HepG2 (cell line): ENCODE results near the gene SPOP. TPM values are rescaled to one million over a fixed set of nuclear protein-coding genes. Genes with fewer than 3 reads are reported as not detected.

Source experiments
- ATF4 ChIP-seq, 2 experiments: fragments of 450-650 bp in 1 of 2; sonication (generic) in 1 of 2; formaldehyde crosslinking; IDR thresholded peaks; 2 replicates each; pipeline versions ENCODE4 v1.5.0 to v1.8.0; 2020 to 2022; ENCODE audit warnings: mild to moderate bottlenecking in 1 of 2, missing genetic modification reagents in 1 of 2
- ATM ChIP-seq: fragments of 450-650 bp; IDR thresholded peaks from 2 replicates; pipeline ENCODE4 v1.7.1; 2017; ENCODE audit warnings: mild to moderate bottlenecking, borderline replicate concordance
- EED ChIP-seq: sonication (generic); formaldehyde crosslinking; IDR thresholded peaks from 2 replicates; pipeline ENCODE4 v1.5.0; 2020; ENCODE audit warnings: mild to moderate bottlenecking, missing genetic modification reagents
- HES4 ChIP-seq: sonication (generic); formaldehyde crosslinking; IDR thresholded peaks from 2 replicates; pipeline ENCODE4 v1.9.0; 2021; ENCODE audit warnings: mild to moderate bottlenecking, missing genetic modification reagents, borderline replicate concordance
- HNRNPUL1 ChIP-seq: fragments of 200-400 bp; formaldehyde crosslinking; IDR thresholded peaks from 2 replicates; pipeline ENCODE4 v1.6.1; 2017; ENCODE audit warnings: low read depth, mild to moderate bottlenecking, low read length, moderate library complexity
- IKZF4 ChIP-seq: sonication (generic); formaldehyde crosslinking; IDR thresholded peaks from 2 replicates; pipeline ENCODE4 v1.5.1; 2020; ENCODE audit warnings: borderline replicate concordance, mild to moderate bottlenecking, low read depth, missing genetic modification reagents; ENCODE audit errors: not compliant biosample characterization
- NCOR1 ChIP-seq: fragments of 200-600 bp; sonication (generic); IDR thresholded peaks from 2 replicates; pipeline ENCODE4 v1.7.0; 2017; ENCODE audit warnings: antibody characterized with exemption, low read length, borderline replicate concordance
- RORA ChIP-seq: sonication (generic); formaldehyde crosslinking; IDR thresholded peaks from 2 replicates; pipeline ENCODE4 v1.5.0; 2020; ENCODE audit warnings: mild to moderate bottlenecking, missing genetic modification reagents, moderate library complexity
- TAF15 ChIP-seq: fragments of 200-400 bp; formaldehyde crosslinking; IDR thresholded peaks from one replicate; pipeline ENCODE4 v1.6.1; 2018; ENCODE audit warnings: mild to moderate bottlenecking, low read depth, low read length; ENCODE audit not compliant: poor library complexity, severe bottlenecking
- TOE1 ChIP-seq: sonication (generic); formaldehyde crosslinking; IDR thresholded peaks from 2 replicates; pipeline ENCODE4 v1.4.0; 2020; ENCODE audit warnings: mild to moderate bottlenecking, missing genetic modification reagents
- YEATS4 ChIP-seq: sonication (generic); formaldehyde crosslinking; IDR thresholded peaks from 2 replicates; pipeline ENCODE4 v1.4.0; 2020; ENCODE audit warnings: missing genetic modification reagents, borderline replicate concordance
- ZNF34 ChIP-seq: sonication (generic); formaldehyde crosslinking; IDR thresholded peaks from 2 replicates; pipeline ENCODE4 v1.4.0; 2020; ENCODE audit warnings: mild to moderate bottlenecking, missing genetic modification reagents, borderline replicate concordance
- ZNF44 ChIP-seq: sonication (generic); formaldehyde crosslinking; IDR thresholded peaks from 2 replicates; pipeline ENCODE4 v1.5.1; 2020; ENCODE audit warnings: mild to moderate bottlenecking, missing genetic modification reagents
- ZNF547 ChIP-seq: sonication (generic); formaldehyde crosslinking; IDR thresholded peaks from 2 replicates; pipeline ENCODE4 v1.5.1; 2020; ENCODE audit warnings: mild to moderate bottlenecking, missing genetic modification reagents
- ZNF558 ChIP-seq: sonication (generic); formaldehyde crosslinking; IDR thresholded peaks from 2 replicates; pipeline ENCODE4 v1.9.0; 2022; ENCODE audit warnings: mild to moderate bottlenecking, missing genetic modification reagents, borderline replicate concordance
- ZNF674 ChIP-seq: sonication (generic); formaldehyde crosslinking; IDR thresholded peaks from 2 replicates; pipeline ENCODE4 v1.5.0; 2020; ENCODE audit warnings: low read depth, mild to moderate bottlenecking, missing genetic modification reagents
- ZNF703 ChIP-seq: sonication (generic); formaldehyde crosslinking; IDR thresholded peaks from 2 replicates; pipeline ENCODE4 v1.5.1; 2020; ENCODE audit warnings: missing genetic modification reagents, mild to moderate bottlenecking, moderate library complexity, borderline replicate concordance
- ZSCAN20 ChIP-seq: sonication (generic); formaldehyde crosslinking; IDR thresholded peaks from 2 replicates; pipeline ENCODE4 v1.4.0; 2020; ENCODE audit warnings: missing genetic modification reagents, mild to moderate bottlenecking, borderline replicate concordance
- polyA plus RNA-seq, 8 experiments: library from polyadenylated mRNA; depleted of rRNA in 3 of 8; stranded (reverse) in 7 of 8; unstranded in 1 of 8; fragments of >200 nt; fragmentation: Illumina TruSeq in 4 of 8; extraction: Trizol in 4 of 8; gene quantifications; 2 replicates each; pipeline versions ENCODE4 v1.2.1 to v1.2.3, GENCODE V29; 2011 to 2016; ENCODE audit warnings: low read depth in 4 of 8, missing spikeins in 1 of 8, mixed read lengths in 1 of 8; ENCODE audit not compliant: insufficient read depth in 1 of 8
- total RNA-seq, 5 experiments: library from RNA; depleted of rRNA; stranded (reverse); fragments of >200 nt; fragmentation: Illumina TruSeq; extraction: Trizol; gene quantifications; 2 replicates each; pipeline ENCODE4 v1.2.3, GENCODE V29; 2016; ENCODE audit warnings: low read depth in 1 of 5
- TF ChIP-seq, protein P1 (sequence below): sonication (generic); formaldehyde crosslinking; IDR thresholded peaks from 2 replicates; pipeline ENCODE4 v1.4.0; 2020; ENCODE audit warnings: missing genetic modification reagents
- TF ChIP-seq, protein P2 (sequence below): sonication (generic); formaldehyde crosslinking; IDR thresholded peaks from 2 replicates; pipeline ENCODE4 v1.4.0; 2020; ENCODE audit warnings: low read depth, mild to moderate bottlenecking, missing genetic modification reagents
- TF ChIP-seq, protein P3 (sequence below): sonication (generic); formaldehyde crosslinking; IDR thresholded peaks from 2 replicates; pipeline ENCODE4 v1.5.0; 2020; ENCODE audit warnings: missing genetic modification reagents, mild to moderate bottlenecking, borderline replicate concordance
- TF ChIP-seq, protein P4 (sequence below): sonication (generic); formaldehyde crosslinking; IDR thresholded peaks from 2 replicates; pipeline ENCODE4 v1.8.0; 2022; ENCODE audit warnings: missing genetic modification reagents, low read depth, mild to moderate bottlenecking, borderline replicate concordance

The SPOP gene
- total and polyA plus RNA-seq, 2 of the 13 experiments (the other 11 are each of a cell fraction or from before 2014, with no cell fraction given): 52.8 to 60.8 TPM

- TF ChIP-seq IKZF4 (CRISPR knock-in tag) (no peak), NCOR1 (no peak), ZNF34 (CRISPR knock-in tag) (no peak; the same call in 1 of the 2 replicates), EED (no peak), TOE1 (no peak), ATM (no peak), HNRNPUL1 (no peak), ZNF703 (CRISPR knock-in tag) (no peak), ZNF558 (CRISPR knock-in tag) (no peak), RORA (no peak), ZNF44 (CRISPR knock-in tag) (no peak), ZNF547 (CRISPR knock-in tag) (no peak), HES4 (CRISPR knock-in tag) (no peak), TAF15 (no peak), YEATS4 (CRISPR knock-in tag) (no peak), ZSCAN20 (CRISPR knock-in tag) (no peak), ATF4 (CRISPR knock-in tag; IDR thresholded peaks at IDR 0.05) (no peak), ZNF674 (CRISPR knock-in tag) (no peak; the same call in 1 of the 2 replicates)
- TF ChIP-seq, protein P1, sequence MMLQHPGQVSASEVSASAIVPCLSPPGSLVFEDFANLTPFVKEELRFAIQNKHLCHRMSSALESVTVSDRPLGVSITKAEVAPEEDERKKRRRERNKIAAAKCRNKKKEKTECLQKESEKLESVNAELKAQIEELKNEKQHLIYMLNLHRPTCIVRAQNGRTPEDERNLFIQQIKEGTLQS (CRISPR knock-in tag): no peak
- TF ChIP-seq, protein P2, sequence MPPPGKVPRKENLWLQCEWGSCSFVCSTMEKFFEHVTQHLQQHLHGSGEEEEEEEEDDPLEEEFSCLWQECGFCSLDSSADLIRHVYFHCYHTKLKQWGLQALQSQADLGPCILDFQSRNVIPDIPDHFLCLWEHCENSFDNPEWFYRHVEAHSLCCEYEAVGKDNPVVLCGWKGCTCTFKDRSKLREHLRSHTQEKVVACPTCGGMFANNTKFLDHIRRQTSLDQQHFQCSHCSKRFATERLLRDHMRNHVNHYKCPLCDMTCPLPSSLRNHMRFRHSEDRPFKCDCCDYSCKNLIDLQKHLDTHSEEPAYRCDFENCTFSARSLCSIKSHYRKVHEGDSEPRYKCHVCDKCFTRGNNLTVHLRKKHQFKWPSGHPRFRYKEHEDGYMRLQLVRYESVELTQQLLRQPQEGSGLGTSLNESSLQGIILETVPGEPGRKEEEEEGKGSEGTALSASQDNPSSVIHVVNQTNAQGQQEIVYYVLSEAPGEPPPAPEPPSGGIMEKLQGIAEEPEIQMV (CRISPR knock-in tag): no peak
- TF ChIP-seq, protein P3, sequence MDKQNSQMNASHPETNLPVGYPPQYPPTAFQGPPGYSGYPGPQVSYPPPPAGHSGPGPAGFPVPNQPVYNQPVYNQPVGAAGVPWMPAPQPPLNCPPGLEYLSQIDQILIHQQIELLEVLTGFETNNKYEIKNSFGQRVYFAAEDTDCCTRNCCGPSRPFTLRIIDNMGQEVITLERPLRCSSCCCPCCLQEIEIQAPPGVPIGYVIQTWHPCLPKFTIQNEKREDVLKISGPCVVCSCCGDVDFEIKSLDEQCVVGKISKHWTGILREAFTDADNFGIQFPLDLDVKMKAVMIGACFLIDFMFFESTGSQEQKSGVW: no peak
- TF ChIP-seq, protein P4, sequence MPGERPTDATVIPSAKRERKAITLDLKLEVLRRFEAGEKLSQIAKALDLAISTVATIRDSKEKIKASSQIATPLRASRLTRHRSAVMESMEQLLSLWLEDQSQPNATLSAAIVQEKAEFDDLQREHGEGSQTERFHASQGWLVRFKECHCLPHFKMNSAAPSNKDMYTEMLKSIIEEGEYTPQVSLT (CRISPR knock-in tag): no peak
Measured at GRCh38 chr17:49575679-49576087, 102.2 kb downstream of the SPOP start, which contains the start of gene NXPH3 (continued).
